HG02642 (cell line): ENCODE measurements around the gene RERE.

ENCODE experiments used
- ATAC-seq: cut with Tn5 transposase; IDR thresholded peaks from one replicate; pipeline ENCODE4 v1.9.1; 2021; ENCODE audit warnings: mild to moderate bottlenecking; ENCODE audit not compliant: unreplicated experiment, poor library complexity

RERE gene

DNA sequence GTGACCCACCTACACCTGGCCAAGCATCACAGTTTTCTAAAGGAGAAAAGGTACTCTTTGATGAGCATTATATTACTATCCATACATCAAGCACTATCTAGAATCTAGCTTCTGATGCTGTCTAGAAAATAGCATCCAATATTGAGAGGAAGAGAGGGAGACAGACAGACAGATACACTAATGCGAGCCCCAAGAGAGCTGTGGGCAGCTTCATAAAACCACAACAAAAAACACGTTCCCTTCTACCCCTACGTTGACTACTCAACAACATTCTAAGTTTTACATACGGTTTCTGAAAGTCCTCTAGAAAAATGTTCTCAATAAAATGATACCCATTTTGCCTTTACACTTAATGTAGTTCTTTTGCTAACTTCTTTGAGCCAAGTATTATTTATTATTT lies 277.8 kb downstream of the RERE start:
- ATAC-seq: no peak

DNA sequence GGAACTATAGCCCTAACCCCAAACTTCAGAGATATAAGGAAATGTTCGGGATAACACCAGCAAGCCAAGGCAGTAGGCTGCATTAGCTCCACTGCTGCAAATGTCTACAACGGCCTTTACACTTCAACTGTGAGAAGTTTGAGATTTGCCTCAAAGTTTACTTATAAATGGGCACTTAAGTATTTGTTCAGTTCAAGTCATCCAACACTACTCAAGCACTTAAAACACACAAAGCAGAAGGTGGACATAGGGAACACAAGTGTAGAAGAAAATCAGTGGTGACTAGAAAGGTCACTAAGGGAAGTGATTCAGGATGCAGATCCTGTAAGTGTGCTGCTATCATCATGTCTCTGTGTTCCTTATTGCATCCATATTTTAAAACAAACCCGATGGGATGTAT lies 278.9 kb downstream of the RERE start:
- ATAC-seq: no peak

GRCh38 chr1:8537991-8538390 lies 279.4 kb downstream of the RERE start:
- no peak for ATAC-seq

- no peak for ATAC-seq
Observed at GRCh38 chr1:8536515-8536914, 280.9 kb downstream of the RERE start.

GRCh38 chr1:8533907-8534306 lies 283.5 kb downstream of the RERE start:
- no peak for ATAC-seq

DNA sequence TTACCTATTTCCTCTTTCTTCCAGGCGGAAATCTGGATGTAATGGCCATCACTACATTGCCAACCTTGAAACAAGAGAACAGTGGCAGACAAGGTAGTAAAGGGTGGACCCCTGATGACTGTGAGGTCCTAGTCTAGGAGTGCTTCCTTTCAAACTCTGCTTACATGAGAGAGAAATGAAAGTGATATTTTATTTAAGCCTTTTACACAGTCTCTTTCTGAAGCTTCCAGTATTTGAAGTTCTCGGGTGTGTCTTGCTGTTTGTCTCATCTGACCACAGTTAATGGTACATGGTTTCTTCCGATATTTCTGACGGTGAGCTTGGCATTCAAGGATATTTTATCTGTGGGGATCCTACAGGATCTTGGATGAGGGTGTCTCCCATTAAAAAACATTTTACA lies 284.3 kb downstream of the RERE start:
- ATAC-seq: no peak

GRCh38 chr1:8529901-8530300 lies 287.5 kb downstream of the RERE start:
- no peak for ATAC-seq

GRCh38 chr1:8527941-8528340 lies 289.5 kb downstream of the RERE start:
- no peak for ATAC-seq

GRCh38 chr1:8525558-8526275 lies 291.7 kb downstream of the RERE start:
- ATAC-seq: peak; percentile 67

GRCh38 chr1:8525216-8525557 lies 292.3 kb downstream of the RERE start:
- ATAC-seq: no peak

DNA sequence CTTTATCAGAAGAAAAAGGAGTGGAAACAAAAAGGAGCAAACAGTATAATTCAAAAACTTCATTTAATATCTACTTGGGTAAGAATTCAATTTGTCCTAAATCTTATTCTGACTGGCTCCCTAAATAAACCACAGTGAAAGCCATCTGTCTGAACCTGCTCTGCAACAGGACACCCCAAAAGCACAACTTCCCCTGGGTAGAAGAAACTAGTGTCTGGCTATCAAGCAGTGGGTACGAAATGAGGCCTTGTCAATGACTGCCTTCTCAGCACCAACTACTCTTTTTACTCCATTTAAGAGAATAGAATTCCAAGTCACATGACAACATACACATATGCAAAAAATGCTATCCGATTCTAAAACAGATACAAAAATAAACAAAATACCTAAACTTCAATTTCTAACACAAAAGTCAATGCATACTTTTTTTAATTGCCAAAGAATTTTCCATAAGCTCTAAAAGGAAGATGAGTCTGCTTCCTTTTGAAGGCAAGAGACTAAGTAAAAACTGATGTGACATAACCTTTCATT lies 292.7 kb downstream of the RERE start:
- ATAC-seq: no peak

GRCh38 chr1:8523666-8524206 lies 293.7 kb downstream of the RERE start:
- ATAC-seq: no peak

GRCh38 chr1:8520483-8520966 lies 296.9 kb downstream of the RERE start:
- no peak for ATAC-seq

GRCh38 chr1:8519167-8519566 lies 298.3 kb downstream of the RERE start:
- no peak for ATAC-seq

- ATAC-seq: no peak
Observed at GRCh38 chr1:8518490-8518801, 299.0 kb downstream of the RERE start.

DNA sequence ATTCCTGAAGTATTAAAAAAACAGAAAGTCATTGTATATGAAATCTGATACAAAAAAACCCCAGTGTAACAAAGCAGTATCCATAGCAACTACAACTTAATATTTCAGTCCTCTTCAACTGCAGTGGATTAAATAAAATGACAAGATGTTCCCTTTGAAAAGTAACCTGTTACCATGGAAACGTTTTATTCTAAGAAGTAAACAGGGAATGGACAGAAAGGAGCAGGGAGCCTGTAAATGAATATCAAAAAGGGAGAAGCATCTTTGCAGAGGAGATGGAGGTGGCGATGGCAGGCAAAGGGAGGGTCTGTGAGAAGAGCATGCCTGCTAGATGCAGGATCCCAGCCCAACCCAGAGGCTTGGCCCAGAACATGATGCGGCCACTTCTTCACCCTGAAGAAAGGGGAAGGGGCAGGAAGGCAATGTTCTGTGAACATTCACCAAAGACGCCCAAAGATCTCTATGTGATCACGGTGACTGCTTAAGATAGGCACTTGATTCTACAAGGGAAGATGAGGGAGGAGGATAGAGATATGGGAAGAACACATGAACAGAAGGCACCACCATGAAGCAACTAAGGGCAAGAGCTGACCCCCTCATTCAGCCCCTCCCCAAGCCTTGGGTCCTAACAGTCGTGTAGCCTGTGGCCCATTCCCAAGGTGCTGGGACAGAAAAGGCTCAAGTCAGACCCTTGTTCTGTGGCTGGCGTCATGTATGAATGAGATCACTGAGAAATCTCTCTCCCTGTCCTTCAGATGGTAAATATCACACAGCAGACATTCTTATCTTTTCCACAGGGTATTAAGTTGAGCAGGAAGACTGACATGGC lies 299.6 kb downstream of the RERE start:
- ATAC-seq: no peak

- no peak for ATAC-seq
Observed at GRCh38 chr1:8516793-8517556, 300.5 kb downstream of the RERE start.

DNA sequence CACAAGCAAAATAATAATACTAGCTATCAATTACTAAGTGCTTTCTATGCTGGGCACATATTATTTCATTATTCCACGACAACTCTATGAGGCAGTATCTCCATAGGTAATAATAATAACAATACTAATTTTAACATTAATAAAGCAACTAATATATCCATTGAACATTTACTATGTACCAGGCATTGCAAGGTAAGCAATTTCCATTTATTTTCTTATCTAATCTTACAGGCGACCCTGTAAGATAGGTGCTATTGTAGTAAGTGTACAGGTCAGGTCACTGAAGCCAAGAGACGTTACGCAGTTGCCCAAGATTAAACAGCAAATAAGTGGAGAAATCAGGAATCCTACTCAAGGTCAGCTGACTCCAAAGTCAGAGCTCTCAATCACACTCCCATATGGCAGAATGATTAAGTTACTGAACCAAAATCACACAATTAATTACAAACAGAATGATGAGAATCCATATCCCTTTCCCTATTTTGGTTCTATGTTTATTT lies 301.1 kb downstream of the RERE start:
- no peak for ATAC-seq

GRCh38 chr1:8512504-8512903 lies 304.9 kb downstream of the RERE start:
- no peak for ATAC-seq

- ATAC-seq: no peak
Observed at GRCh38 chr1:8510041-8510823, 307.2 kb downstream of the RERE start.
